CD4-positive, alpha-beta T cell treated with Interleukin-4 for 4 hours (primary cell): ENCODE results near the gene SUCLG2.

Experiments
- DNase-seq: peaks from one replicate; pipeline ENCODE4 v3.0.0-alpha.2; 2020

SUCLG2 gene

DNA sequence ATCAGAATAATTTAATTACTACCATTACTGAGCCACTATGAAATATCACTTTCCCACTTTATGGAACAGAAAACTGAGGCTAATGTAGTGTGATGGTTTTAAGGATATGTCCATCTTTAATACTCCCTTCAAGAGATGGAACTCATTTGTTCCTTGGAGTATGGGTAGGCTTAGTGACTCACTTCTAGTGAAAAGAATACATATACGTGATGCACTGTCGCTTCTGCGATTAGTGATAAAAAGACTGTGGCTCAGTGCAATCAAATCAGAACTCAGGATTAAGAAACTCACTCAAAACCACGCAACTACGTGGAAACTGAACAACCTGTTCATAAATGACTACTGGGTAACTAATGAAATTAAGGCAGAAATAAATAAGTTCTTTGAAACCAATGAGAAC lies 216.6 kb downstream of the SUCLG2 start:
- DNase-seq: no peak

DNA sequence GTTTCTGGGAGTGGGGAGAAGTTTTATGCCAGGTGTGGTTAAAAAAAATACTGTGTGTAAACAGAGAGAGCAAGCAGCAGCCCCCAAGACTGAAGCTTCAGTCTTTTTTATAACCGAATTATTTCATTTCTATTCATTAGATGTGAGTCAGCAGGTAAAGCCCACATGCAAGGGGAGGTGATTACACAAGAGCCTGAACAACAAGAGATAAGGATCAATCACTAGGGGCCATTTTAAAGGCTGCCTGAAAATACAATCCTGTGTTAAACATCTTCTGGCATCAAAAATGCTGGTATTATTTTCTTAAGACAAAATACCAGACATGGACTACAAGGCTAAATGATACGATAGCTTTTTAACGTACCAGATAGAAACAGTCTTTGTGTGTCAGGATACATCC lies 217.3 kb downstream of the SUCLG2 start:
- DNase-seq: no peak

GRCh38 chr3:67433109-67433508 lies 221.3 kb downstream of the SUCLG2 start:
- DNase-seq: no peak

GRCh38 chr3:67431887-67432286 lies 222.5 kb downstream of the SUCLG2 start:
- no peak for DNase-seq

DNA sequence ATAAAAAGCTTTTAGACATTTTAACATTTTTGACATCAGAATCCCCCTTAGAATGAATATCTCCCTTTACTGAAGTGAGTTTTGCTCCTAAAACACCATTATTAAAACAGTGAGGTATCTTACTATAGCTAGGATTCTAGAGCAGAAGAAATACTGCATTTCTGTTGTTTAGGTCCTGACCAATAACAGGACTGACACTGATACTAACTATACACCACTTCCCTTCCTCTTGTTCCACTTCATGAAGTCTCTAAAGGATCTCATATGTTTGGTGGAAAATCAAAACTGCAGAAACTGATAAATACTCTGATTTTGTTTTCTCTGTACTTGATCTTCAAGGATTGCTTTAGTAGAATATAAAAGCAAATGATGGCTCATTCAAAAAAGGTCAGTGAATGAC lies 230.7 kb downstream of the SUCLG2 start:
- no peak for DNase-seq

DNA sequence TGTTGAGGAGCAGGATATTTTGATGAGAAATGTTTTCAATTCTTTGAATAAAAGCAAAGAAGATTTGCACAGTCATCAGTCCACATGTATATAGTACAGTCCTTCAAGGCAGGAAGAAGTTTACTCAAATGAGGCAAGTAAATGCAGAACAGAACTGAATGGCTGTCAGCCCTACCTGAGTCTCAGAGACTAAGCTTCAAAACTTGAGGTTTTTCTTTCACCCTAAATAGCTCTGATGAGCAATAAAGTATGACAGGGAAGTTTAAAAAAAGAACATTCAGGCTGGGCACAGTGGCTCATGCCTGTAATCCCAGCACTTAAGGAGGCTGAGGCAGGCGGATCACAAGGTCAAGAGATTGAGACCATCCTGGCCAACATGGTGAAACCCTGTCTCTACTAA lies 232.5 kb downstream of the SUCLG2 start:
- DNase-seq: no peak

- no peak for DNase-seq
Observed at GRCh38 chr3:67419779-67420178, 234.6 kb downstream of the SUCLG2 start.

- DNase-seq: no peak
Observed at GRCh38 chr3:67419218-67419529, 235.2 kb downstream of the SUCLG2 start.

GRCh38 chr3:67418426-67419217 lies 235.8 kb downstream of the SUCLG2 start:
- DNase-seq: no peak

- no peak for DNase-seq
Observed at GRCh38 chr3:67416703-67417102, 237.7 kb downstream of the SUCLG2 start.

GRCh38 chr3:67415511-67415910 lies 238.9 kb downstream of the SUCLG2 start:
- no peak for DNase-seq

DNA sequence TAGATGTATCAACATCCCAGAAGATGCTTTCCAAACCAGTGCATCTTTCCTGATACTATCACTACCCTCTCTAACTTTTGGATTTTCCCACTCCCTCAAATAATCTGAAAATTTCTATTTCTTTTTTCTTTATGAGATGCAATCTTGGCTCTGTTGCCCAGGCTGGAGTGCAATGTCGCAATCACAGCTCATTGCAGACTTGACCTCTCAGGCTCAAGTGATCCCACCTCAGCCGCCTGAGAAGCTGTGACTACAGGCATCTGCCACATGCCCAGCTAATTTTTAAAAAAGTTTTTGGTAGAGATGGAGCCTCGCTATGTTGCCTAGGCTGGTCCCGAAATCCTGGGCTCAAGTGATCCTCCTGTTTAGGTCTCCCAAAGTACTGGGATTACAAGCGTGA lies 239.7 kb downstream of the SUCLG2 start:
- DNase-seq: no peak

GRCh38 chr3:67405193-67405592 lies 249.2 kb downstream of the SUCLG2 start:
- DNase-seq: no peak

DNA sequence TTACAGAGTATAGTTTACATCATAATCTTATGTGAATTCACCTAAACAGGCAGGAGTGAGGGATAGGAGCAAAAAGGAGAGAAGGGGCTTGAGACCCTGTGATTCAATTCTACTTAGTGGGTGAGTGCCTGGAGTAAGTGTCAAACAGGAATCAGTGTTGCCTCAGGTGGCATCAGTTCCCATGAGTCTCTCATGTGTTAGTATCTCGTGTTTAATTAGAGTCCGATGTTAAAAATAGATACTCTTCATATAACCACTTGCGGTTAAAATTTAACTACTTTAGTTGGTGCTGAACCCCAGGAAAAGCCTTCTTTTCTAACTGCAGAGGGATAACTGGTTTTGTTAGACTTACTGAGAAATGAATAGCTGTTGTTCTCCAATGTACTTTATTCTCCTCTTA lies 251.5 kb downstream of the SUCLG2 start:
- no peak for DNase-seq

- DNase-seq: no peak
Observed at GRCh38 chr3:67401921-67402320, 252.5 kb downstream of the SUCLG2 start.

GRCh38 chr3:67400476-67400875 lies 253.9 kb downstream of the SUCLG2 start:
- DNase-seq: no peak

GRCh38 chr3:67389176-67389575 lies 265.2 kb downstream of the SUCLG2 start:
- DNase-seq: no peak

GRCh38 chr3:67388738-67389137 lies 265.7 kb downstream of the SUCLG2 start:
- no peak for DNase-seq

DNA sequence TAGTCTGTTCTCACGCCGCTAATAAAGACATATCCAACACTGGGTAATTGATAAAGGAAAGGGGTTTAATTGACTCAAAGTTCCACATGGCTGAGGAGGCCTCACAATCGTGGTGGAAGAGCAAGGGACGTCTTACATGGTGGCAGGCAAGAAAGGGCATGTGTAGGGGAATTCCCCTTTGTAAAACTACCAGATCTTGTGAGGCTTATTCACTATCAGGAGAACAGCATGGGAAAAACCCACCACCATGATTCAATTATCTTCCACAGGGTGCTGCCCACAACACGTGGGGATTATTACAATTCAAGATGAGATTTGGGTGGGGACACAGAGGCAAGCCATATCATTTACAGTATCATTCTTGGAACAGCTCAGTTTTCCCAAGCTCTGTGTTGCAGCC lies 268.0 kb downstream of the SUCLG2 start:
- no peak for DNase-seq

DNA sequence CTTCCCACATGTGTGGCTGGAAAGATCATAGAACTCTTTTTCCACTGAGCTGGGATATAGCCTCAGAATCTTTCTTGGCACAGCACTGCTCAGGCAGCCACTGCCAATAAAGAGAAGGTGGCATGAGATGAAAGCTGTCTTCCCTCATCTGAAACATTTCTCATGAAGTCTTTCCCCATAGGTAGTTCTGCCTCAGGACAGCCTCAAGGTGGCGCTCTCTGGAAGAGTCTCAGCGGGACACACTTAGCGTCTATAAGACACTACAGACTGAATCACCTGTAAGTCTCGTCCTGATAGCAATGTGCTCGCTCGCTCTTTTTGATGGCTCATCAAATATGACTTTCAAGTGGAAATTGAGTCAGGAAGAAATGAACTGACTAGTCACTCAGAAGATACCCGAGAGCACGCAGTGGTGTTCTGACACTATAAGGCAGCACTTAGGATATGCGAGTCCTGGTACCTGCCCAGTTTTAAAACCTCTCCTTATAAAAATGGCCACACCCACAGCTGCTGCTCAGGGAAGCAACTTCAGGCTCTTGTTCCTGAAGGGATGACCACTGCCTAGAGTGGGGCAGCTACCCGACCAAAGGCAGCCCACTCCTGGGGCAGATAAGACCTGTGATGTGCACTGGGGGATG lies 269.5 kb downstream of the SUCLG2 start:
- DNase-seq: peak; percentile 31

DNA sequence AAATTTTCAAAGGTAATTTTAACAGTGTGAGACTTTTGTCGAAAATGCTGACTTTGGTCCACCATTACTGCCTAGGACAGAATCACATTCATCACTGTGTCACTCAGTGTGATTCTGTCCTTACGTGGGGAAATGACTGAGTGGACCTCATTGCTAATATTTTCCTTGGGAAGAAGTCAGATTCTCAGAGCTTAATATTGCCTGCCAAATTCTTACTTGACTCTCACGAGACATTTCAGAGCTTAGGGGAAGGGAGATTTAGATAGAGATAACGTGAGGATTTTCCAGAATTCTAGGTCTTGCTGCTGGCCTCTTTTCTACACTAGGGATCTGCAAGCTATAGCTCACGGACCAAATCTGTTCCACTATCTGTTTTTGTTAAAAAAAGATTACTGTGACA lies 270.4 kb downstream of the SUCLG2 start:
- no peak for DNase-seq

DNA sequence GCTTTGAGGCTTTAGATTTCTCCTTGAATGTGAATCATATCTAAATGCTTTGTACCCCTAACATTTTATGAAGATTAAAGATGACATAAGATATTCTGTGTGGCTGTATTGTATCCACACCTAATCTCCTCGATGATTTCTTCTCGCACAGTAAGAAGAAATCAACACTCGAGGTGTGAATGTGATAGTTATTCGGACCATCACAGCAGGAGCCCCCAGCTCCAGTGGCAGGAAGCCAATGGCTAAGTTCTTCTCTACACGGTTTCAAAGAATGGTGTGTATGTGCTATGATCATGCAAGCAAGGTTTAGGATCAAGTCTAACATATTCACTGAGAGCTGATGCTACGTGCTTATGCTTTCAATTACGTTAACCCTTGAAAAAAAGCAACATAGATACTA lies 271.0 kb downstream of the SUCLG2 start:
- DNase-seq: no peak

DNA sequence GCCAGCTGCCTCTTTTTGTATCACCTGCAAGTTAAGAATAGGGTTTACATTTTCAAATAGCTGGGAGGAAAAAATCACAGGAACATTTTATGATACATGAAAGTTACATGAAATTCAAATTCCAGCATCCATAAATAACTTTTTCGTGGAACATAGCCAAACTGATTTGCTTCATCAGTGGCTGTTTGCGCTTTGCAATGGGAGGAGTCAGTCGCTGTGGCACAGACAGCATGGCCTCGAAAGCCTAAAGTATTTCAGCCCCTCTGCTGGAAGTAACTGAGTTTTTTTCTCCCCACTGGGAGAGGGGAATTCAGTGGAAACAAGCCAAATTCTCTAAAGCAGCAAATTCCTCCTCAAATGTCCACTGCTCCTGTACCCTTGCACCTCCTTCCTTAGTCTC lies 271.9 kb downstream of the SUCLG2 start:
- no peak for DNase-seq

- peak; percentile 27 for DNase-seq
Observed at GRCh38 chr3:67381667-67382272, 272.6 kb downstream of the SUCLG2 start.

DNA sequence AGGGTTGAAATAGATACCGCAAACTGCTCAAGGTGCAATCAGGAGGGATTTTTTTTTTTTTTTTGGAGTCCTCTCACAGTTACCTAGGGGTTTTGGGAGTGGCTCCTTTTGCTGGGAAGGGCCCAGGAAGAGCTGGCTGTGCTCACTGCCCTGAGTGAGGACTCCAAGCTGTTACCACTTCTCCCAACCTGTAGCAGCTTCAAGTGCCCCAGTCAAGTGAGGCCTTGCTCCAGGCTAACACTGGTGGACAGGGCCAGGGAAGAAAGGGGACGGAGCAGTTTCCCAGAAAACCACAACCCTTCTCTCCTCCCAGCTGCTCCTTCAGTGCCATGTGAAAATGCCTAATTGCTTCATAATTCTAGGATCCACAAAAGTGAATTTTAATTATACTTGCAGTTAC lies 274.3 kb downstream of the SUCLG2 start:
- DNase-seq: no peak
